Dedifferentiated amniotic fluid mesenchymal stem cell (primary cell): ENCODE results near the gene SEC23IP.
"Not testable (repeated sequence)": the region's sequence is repeated elsewhere in the genome, so short reads cannot be mapped to it uniquely, and the experiment has no call there.

ENCODE experiments used
- DNase-seq: peaks from one replicate; pipeline ENCODE4 v3.0.0-alpha.2; 2016; ENCODE audit errors: extremely low spot score

SEC23IP gene

DNA sequence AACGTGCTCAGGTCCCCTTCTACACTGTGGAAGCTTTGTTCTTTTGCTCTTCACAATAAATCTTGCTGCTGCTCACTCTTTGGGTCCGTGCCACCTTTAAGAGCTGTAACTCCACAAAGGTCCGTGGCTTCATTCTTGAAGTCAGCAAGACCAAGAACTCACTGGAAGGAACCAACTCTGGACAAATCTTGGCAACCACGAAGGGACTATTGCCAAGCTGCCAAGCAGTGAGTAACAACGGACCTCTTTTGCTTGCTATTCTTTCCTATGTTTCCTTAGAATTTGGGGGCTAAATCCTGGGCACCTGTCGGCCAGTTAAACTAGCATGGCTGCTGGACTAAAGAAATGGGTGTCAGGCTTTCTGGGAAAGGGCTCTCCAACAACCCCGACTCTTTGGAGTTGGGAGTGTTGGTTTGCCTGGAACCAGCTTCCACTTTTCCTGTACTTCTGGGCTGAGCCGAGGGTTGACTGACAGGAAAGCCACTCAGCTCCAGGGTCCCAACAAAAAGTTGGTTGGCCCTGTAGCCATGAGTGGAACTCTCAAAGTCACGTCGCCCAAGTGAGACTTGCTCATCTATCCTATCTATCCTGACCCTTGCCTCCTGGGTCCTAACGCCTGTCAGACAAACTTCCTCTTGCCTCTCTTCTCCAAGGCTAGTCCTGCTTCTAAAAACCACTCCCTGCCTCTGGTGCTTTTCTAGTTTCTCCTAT, 8.5 kb upstream of the SEC23IP start:
- not testable (repeated sequence) for DNase-seq

DNA sequence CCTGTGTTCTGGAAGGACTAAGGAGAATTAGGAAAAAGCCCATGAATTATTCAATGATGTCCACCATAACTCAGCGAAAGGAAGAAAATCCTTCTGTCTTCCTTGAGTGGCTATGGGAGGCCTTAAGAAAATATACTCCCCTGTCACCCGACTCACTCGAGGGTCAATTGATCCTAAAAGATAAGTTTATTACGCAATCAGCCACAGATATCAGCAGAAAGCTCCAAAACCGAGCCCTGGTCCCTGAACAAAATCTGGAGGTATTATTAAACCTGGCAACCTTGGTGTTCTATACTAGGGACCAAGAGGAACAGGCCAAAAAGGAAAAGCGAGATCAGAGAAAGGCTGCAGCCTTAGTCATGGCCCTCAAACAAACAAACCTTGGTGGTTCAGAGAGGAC, 6.5 kb upstream of the SEC23IP start:
- not testable (repeated sequence) for DNase-seq

DNA sequence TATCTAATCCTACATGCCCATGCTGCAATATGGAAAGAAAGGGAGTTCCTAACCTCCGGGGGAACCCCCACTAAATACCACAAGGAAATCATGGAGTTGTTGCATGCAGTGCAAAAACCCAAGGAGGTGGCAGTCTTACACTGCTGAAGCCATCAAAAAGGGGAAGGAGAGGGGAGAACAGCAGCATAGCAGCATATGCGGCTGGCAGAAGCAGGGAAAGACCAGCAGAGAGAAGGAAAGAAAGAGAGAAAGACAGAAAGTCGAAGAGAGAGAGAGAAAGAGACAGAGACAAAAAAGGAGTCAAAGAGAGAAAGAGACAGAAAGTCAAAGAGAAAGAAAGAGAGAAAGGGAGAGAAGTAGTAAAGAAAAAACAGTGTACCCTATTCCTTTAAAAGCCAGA, 3.8 kb upstream of the SEC23IP start:
- DNase-seq, result not testable (repeated sequence)

DNA sequence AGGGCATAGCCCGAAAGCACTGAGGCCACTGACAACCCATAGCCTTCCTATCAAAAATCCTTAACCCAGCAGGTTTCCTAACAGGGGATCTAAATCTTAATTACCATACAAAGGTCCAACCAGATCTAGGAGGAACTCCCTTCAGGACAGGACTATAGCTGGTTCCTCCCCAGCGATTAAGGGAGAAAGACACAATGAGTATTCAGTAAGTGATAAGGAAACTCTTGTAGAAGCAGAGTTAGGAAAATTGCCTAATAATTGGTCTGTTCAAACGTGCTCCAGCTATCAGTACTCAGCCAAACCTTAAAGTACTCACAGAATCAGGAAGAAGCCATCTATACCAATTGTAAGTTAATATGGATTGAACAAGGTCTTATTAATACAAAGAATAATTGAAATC, 3.3 kb upstream of the SEC23IP start:
- DNase-seq, result not testable (repeated sequence)

DNA sequence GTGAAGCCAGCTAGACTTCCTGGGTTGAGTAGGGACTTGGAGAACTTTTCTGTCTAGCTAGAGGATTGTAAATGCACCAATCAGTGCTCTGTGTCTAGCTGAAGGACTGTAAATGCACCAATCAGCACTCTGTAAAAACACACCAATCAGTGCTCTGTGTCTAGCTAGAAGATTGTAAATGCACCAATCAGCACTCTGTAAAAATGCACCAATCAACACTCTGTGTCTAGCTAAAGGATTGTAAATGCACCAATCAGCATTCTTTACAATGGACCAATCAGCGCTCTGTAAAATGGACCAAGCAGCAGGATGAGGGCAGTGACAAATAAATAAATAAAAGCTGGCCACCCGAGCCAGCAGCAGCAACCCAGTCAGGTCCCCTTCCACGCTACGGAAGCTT, 2.2 kb upstream of the SEC23IP start:
- not testable (repeated sequence) for DNase-seq

DNA sequence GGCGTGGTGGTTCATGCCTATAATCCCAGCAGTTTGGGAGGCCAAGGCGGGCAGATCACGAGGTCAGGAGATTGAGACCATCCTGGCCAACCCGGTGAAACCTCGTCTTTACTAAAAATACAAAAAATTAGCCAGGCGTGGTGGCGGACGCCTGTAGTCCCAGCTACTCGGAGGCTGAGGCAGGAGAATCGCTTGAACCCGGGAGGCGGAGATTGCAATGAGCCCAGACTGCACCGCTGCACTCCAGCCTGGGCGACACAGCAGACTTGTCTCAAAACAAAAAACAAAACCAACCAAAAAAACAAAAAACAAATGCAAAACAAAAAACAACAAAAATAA, 712 bp upstream of the SEC23IP start:
- DNase-seq, result not testable (repeated sequence)

DNA sequence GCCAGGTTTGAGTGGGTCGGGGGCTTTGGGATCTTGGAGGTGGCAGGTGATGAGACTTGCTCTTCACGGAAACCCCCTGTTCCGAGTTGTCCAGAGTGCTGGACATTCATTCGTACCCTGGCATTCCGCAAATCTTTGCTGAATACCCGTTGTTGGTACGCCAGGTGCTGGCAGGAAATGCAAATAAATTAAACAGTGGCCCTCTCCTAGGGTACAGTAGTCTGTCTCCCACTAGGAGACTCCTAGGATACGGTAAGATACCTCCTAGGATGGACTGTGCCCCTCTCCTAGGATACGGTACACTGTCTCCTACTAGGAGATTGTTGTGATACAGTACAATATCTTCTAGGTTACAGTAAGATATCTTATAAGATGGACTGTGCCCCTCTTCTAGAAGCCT, 544 bp downstream of the SEC23IP start:
- DNase-seq, result no peak

DNA sequence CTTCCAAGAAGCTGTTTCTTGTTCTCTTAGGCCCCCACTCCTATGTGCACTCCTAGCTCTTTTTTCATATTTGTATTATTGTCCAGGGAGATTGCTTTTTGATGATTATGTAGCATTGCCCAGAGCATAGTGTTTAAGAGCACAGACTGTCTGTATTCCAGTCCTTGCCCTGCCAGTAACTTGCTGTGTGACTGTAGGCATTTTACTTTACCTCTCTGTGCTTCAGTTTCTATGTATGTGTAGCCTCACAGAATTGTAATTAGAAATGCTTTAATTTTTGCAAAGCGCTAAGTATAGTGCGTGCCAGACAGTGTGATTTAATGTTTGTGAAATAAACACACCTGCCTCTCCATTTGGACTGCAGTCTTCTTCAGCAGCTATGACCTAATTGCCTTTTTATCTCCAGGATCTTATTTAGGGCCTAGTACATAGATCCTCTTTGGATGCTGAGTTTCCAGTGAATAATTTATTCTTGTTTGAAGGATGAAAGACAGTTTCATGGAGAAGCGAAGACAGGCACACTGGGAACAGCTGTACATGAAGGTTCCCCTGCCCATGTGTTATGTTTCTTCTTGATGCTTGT, 1.4 kb downstream of the SEC23IP start:
- DNase-seq, result no peak

DNA sequence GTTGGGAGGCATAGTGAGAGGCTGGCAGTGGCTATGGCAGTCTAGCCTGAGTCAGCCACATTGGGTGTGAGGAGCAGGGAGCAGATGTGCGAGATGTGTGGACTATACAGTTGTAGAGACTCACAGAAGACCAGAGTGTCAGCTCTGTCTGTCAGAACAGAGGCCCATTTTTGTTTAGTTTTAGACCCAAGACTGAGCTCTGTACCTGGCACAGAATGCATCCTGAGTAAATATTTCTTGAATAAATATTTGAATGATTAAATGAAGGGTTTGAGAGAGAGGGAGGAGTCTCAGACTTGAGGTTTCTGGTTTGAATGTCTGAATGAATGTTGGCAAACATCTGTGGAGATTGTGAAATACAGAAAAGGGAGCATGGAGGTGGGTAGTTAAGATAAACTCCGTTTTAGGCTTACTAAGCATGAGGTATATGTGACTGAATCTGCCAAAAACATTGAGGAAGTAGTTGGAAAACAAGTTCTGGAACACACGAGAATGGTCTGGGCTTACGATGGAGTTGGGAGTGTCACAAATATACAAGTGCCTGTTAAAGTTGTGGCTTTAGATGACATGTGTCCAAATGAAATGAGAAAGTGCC, 3.6 kb downstream of the SEC23IP start:
- DNase-seq, result peak; percentile 44

DNA sequence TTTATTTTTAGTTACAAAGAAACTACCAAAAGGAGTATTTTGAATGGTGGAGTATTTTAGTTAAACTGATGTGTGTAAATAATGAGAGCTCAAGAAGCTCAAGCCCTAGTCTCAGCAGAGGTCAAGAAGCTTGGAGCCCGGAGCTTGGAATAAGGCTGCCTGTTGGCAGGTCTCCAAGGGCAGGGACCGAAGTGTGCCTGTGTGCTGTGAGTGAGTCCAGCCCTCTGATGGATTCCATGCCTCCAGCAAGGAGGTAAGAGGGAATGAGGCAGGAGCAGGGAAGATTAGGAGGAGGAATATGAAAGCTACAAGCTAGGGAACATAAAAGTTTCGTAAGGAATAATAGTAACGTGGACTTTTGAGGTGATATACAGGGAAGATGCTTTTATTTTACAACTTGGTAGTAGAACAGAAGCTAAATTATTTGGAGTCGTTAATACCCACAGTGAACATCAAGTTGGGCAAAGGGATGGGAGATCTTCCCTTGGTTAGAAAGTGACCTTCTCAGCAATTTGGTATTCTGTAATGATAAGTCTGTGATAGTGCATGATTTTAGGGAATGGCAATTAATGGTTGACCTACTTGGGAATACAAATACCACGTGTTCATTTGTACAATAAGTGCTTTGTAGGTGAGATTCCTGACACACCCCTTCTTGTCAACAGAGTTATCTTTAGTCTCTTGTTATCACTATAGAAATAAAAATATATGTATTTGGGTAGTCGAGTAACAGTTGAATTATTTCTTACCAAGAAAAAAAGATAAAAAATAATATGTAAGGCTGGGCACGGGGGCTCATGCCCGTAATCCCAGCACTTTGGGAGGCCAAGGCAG, 4.6 kb downstream of the SEC23IP start:
- no peak for DNase-seq

DNA sequence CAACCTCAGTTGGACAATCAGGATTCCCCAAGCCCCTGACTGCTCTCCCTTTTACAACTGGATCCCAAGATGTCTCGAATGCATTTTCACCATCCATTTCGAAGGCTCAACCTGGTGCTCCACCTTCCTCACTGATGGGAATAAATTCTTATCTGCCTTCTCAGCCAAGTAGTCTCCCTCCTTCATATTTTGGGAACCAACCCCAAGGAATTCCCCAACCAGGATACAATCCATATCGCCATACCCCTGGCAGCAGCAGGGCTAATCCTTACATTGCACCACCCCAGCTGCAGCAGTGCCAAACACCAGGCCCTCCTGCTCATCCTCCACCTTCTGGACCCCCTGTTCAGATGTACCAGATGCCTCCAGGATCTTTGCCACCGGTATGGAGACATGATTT, 6.0 kb downstream of the SEC23IP start:
- no peak for DNase-seq

DNA sequence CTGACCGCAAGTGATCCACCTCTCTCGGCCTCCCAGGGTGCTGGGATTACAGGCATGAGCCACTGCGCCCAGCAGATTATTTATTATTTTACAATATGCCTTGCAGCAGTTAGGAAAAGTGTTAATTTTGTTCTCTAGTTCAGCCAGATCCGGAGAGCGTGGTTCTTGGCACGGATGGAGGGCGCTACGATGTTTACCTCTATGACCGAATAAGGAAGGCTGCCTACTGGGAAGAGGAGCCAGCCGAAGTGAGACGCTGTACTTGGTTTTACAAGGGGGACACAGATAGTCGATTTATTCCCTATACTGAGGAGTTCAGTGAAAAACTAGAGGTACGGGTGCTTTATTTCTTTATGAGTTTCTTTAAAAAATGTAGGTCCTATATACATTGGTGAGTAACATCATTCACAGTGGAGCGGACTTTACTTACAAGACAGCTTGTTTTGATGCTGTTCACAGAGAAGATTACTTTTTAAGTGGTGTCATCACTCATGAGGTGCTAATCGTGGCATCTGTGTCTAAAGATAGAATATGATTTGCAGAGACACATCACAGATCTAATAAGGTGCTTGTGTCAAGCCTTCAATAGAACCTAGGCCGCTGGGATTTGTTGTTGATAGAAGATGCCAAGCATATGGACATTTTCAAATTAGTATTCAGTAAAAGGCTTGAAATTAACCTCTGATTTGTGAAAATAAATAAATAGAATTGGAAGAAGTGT, 11.6 kb downstream of the SEC23IP start:
- DNase-seq, result no peak

DNA sequence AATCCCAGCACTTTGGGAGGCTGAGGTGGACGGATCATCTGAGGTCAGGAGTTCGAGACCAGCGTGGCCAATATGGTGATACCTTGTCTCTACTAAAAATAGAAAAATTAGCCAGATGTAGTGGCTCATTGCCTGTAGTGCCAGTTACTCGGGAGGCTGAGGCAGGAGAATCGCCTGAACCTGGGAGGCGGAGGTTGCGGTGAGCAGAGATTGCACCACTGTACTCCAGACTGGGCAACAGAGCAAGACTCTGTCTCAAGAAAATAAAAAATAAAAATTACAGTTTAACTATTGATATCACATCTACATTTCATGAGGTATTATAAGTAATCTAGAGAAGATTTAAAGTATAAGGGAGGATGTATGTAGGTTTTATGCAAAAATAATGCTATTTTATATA, 15.2 kb downstream of the SEC23IP start:
- DNase-seq, result not testable (repeated sequence)

DNA sequence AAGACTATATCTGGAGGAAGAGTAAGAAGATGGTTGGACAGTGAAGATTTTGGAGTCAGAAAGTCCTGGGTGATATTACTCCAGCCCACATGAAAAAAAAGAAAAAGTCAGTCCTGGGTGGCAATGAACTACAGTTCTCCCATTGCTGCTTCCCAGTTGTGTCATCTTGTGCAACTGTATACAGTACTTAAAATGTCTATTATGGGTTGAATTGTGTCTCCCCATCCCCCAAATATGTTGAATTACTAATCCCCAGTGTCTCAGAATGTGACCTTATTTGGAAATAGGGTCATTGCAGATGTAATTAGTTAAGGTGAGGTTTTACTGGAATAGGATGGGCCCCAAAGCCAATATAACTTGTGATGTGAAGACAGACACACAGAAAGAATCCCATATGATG, 15.6 kb downstream of the SEC23IP start:
- no peak for DNase-seq

DNA sequence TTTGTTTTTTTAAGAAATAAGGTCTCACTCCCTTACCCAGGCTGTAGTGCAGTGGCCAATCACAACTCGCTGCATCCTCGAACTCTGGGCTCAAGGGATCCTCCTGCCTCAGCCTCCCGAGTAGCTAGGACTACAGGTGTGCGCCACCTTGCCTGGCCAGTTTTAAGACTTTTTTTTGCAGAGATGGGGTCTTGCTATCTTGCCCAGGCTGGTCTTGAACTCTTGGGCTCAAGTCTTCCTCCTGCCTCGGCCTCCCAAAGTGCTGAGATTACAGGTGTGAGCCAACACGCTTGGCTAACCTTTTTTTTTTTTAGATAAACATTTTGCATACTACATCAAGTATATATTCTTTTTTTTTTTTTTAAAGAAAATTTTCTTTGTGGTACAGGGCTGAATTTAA, 18.2 kb downstream of the SEC23IP start:
- no peak for DNase-seq

DNA sequence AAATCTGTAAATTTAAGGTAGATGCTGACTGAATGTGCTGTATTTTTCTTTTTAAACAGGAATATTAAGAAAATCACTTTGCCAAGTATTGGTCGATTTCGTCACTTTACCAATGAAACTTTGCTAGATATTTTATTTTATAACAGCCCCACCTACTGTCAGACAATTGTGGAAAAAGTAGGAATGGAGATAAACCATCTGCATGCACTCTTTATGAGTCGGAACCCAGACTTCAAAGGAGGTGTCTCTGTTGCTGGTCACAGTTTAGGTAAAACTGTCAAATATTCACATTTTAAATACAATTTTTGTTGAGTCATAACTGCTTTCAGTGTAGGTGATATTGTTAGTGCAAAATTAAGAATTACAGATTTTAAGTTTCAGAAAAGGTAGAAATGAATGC, 25.2 kb downstream of the SEC23IP start:
- DNase-seq, result no peak

DNA sequence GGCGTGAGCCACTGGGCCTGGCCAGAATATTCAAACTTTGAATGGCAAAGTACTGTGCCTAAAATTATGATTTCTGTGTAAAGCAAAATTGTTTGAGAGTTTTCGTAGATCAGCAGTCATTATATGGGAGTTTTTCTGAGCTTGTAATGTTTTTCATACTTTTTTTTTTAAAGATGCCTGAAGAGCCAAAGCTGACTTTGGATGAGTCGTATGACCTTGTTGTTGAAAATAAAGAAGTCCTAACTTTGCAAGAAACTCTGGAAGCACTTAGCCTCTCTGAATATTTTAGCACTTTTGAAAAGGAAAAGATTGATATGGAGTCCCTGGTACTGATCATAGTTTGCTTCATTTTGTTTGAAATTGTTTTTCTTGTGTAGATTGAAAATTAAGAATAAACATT, 26.7 kb downstream of the SEC23IP start:
- DNase-seq, result no peak

DNA sequence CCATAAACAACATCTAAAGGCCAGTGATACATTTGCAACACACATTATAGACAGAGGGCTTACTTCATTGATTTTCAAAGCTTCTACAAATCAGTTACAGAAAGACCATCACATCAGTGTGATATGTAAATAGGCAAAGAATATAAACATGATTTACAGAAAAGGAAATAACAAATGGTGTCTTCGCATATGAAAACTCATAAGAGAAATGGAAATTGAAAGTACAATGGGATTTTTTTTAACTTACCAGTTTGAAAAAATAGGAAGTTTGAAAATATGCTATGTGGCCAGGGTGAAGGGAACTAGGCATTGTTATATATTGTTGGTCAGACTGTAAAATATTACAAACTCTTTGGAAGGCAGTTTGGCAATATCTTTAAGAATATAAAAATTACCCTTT, 27.3 kb downstream of the SEC23IP start:
- no peak for DNase-seq

DNA sequence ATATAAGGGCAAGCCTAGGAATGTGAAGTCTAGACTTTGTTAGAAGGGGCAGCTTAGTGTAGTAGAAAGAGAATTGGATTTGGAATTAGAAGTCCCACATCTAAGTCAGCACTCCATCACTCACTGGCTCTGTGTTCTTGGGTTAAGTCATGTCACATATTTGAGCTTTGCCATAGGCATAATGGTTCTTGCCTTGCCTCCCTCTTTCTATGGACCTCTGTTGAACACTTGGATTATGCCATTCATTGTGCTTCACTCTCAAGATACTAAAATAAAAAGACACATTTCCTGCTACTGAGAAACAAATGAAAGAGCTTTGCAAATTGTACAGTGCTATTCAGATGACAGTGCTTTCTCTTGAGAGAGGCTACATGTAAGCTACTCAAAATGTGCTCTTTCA, 35.9 kb downstream of the SEC23IP start:
- DNase-seq, result no peak

DNA sequence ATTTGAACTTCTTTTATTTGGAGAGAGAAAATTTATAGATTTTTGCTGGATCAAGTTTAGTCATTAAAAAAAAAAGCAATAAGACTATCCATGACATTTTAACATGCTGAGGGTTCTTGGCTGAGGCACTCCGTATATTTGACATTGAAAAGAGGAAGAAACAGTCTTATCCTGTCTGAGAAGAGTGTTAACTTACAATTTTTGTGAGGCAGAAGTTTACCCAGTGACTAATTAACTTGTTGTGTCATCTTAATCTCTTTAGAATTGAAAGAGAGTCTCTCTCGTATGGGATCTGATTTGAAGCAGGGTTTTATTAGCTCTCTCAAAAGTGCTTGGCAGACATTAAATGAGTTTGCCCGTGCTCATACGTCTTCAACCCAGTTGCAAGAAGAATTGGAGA, 39.3 kb downstream of the SEC23IP start:
- no peak for DNase-seq

DNA sequence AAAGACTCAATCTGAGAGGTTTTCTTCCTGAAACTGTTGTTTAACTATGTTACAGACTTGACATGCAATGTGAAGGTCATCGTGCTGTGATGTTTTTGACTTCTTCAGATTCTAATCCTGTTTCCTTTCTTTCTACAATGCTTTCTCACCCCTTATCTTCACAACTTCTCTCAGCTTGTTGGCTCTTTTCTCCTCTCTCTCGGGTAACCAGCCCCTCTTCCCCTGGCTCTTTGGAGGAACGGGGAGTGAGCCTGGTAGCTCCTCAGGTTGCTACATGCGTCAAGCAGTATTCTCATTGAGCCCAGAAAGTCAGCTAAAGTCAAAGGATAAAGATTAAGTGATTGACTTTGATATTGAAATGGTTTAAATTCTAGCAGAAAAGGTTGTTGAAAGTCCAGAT, 40.1 kb downstream of the SEC23IP start:
- DNase-seq, result no peak

DNA sequence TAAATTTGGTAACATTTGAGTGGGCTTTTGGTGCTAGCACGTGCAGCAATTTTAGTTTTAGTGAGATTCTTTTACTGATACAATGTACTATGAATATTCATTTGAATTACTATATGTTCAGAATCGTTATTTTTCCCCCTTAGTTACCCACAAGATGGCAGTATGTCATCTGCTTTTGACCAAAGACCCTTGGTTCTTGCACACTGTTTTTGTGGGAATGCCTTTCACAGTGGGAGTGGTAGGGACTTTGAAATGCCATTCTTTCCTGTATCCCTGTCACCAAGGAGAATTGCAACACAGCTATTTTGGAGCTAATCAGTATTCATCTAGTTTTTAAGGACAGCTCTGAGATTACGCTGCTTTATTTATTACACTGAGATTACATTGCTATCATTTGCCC, 40.6 kb downstream of the SEC23IP start:
- no peak for DNase-seq
